Uterus (tissue), 2 donors: Measurements from ENCODE around the gene PRDX6.

Experiments used
- POLR2A ChIP-seq, 2 donors: fragments of 450-650 bp; IDR thresholded peaks; one replicate each; pipeline ENCODE4 v1.6.1; 2016; ENCODE audit warnings: antibody characterized with exemption in 2 of 2, mild to moderate bottlenecking in 1 of 2, moderate library complexity in 1 of 2
- TF ChIP-seq, protein P1 (sequence below), 4 experiments: fragments of 200-600 bp in 2 of 4; fragments of 450-650 bp in 2 of 4; sonication (generic) in 2 of 4; IDR thresholded peaks; one replicate each; pipeline ENCODE4 v1.5.1; 2016 to 2019; ENCODE audit warnings: antibody characterized with exemption in 4 of 4, mild to moderate bottlenecking in 2 of 4, moderate library complexity in 1 of 4

DNA sequence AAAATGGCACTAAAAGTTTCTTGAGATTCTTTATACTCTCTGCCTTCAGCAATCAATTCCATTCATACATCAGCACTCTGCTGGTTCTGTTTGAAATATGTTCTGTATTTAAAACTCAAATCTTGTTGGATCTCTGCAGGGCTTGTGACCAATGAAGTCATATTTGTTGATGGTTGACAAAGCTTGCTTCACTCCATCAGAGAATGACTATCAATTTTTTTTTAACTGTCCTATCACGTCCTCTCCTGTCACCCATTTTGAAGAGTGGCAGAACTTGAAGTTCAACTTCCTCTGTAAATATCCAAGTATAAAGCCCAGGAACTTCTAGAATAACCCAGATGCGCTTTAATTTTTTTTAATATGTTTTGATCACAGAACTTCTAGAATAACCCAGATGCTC lies 10.9 kb downstream of the PRDX6 start:
- TF ChIP-seq POLR2A (IDR thresholded peaks at IDR 0.05), result no peak
- TF ChIP-seq, protein P1, sequence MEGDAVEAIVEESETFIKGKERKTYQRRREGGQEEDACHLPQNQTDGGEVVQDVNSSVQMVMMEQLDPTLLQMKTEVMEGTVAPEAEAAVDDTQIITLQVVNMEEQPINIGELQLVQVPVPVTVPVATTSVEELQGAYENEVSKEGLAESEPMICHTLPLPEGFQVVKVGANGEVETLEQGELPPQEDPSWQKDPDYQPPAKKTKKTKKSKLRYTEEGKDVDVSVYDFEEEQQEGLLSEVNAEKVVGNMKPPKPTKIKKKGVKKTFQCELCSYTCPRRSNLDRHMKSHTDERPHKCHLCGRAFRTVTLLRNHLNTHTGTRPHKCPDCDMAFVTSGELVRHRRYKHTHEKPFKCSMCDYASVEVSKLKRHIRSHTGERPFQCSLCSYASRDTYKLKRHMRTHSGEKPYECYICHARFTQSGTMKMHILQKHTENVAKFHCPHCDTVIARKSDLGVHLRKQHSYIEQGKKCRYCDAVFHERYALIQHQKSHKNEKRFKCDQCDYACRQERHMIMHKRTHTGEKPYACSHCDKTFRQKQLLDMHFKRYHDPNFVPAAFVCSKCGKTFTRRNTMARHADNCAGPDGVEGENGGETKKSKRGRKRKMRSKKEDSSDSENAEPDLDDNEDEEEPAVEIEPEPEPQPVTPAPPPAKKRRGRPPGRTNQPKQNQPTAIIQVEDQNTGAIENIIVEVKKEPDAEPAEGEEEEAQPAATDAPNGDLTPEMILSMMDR (IDR thresholded peaks at IDR 0.05), result no peak
